SW 1271 (cell line): ENCODE measurements around the gene GIGYF1.

Experiments used
- DNase-seq, 2 experiments: peaks; one replicate each; lab custom pipeline; 2025; lab: John Stamatoyannopoulos, UW

The GIGYF1 gene

GRCh38 chr7:100683659-100684533, 10.2 kb downstream of the GIGYF1 start:
- DNase-seq = no peak

GRCh38 chr7:100682991-100683658, 10.9 kb downstream of the GIGYF1 start:
- no peak for DNase-seq

DNA sequence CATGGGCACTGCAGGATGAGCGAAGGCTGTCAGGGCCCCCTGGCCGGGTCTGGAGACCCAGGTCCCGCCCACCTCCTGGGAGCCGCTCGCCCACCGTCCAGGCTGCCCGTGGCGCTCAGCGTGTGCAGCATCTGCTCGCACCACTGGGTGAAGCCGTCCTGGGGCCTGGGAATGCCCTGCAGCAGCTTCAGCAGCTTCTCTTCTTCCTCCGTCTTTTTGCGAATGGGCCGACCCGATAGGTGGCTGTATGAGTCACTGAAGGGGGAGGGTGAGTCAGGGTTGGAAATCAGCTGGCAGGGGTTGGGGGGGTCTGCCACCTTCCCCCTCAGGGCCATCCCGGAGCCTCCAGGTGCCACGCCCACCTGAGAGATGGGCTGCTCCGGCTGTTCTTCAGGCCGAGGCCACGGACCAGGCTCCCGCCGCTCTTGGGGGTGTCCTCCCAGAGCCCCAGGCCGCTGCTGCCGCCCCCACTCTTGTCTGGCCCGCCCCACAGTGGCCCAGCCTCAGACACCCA, 11.8 kb downstream of the GIGYF1 start:
- no peak for DNase-seq

GRCh38 chr7:100681491-100682227, 12.4 kb downstream of the GIGYF1 start:
- DNase-seq = no peak

GRCh38 chr7:100680576-100681271, 13.3 kb downstream of the GIGYF1 start:
- no peak for DNase-seq

- peak in 1 of 2 experiments; percentile 12 for DNase-seq
Observed at GRCh38 chr7:100679927-100680575, 14.0 kb downstream of the GIGYF1 start.

DNA sequence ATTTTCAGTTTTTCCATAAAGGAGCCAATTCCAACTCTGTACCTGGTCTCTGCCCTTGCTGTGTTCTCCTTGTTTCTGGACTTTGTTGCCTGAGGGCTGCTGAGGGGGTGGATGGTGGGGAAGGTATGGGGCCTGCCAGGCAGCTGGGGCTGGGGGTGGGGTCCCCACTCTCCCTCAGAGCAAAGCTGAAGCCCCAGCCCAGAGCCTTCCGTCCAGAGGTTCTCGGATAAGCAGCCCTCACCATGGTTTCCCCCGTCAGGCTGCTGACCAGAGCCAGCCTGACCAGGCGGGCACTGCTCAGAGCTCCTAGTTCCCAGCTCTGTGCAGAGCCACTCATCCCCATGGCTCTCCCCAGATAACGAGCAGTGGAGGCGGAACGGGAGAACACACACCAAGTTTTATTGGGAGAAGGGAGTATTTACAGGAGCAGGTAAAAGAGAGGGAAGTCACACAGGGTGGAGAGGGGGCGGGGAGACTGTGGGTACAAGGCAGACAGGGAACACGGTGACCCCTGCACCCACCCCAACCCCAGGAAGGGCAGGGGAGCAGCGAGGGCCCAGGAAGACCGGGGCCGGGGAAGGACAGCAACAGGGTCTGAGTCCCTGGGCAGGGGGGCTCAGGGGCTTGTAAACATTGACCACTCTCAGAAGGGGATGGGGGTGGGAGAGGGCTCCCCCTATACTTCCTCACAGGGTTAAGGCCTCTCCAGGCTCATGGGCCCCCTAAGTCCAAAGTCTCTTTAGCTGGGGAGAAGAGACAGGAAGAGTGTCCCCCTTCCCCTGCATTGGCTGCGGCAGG, 14.7 kb downstream of the GIGYF1 start:
- DNase-seq = no peak

- DNase-seq = no peak
Observed at GRCh38 chr7:100678291-100678984, 15.6 kb downstream of the GIGYF1 start.

- no peak for DNase-seq
Observed at GRCh38 chr7:100677308-100678267, 16.5 kb downstream of the GIGYF1 start.

GRCh38 chr7:100676501-100677306, 17.3 kb downstream of the GIGYF1 start:
- DNase-seq = no peak

DNA sequence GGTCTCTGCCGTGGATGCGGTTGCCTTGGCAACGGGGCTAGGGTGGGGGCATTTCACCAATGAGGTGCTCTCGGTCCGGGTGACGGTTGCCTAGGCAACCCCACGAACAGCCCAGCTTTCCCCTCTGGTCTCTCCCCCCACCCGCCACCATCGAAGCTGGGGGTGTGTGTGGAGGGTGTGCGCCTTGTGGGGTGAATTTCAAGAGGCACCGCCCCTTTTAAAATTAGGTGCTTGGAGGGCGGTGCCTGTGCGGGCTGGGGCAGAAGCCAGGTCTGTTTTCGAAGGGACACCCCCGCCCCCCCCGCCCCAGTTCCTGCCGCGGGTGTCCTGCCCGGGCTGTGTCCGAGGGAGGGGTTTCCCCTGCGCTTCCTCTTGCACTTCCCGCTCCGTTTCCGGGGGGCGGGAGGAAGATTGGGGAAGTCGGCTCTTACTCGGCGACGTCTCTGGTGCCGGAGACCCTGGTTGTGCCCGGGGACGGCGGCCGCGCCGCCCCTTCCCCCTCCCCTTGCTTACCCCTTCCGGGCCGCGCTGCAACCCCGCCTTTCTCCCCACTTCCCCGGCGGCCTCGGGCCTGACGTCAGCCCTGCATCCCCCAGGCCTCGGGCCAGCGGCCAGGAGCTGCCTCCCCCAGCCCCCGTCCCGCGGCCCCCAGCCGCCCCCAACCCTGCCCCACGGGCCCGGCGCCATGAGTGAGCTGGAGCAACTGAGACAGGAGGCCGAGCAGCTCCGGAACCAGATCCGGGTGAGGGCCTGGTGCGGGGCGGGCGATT, 18.3 kb downstream of the GIGYF1 start:
- peak in 1 of 2 experiments; percentile 28 for DNase-seq

- no peak for DNase-seq
Observed at GRCh38 chr7:100675105-100675451, 19.0 kb downstream of the GIGYF1 start.

- no peak for DNase-seq
Observed at GRCh38 chr7:100674411-100675104, 19.5 kb downstream of the GIGYF1 start.

- DNase-seq = peak in 1 of 2 experiments; percentile 52
Observed at GRCh38 chr7:100673942-100674410, 20.1 kb downstream of the GIGYF1 start.

DNA sequence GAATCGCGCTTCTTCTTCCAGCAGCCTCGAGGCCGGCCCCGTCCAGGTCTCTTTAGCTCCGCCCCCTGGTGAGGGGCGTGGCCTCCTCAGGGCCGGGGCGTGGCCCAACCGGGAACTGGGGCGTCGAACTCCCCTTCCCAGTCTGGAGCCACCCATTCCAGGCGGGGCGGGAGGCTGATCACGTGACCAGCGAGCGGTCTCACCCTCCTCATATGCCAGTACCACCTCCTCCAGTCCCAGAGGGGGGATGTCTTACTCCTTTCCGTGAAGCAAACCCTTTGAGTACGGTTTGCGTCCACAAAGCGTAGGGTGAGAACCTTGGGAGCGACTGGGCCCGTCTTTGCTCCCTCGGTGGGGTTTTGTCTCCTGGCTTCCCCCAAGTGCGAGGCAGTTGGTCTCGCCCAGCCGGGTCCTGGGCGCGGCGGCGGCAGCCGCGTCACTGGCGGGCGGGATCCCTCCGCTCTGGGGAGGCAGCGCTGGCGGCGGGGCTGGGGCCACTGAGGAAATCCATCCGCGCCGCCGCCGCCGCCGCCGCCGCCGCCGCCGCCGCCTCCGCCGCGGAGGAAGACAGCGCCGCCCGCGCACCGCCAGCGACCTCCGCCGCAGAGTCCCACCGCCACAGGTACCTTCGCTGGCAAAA, 20.6 kb downstream of the GIGYF1 start, which contains the start of gene GNB2:
TSS of gene GNB2 (plus strand) at position 439 of the 640 bp plus-strand sequence. CDS start 2,526 bp downstream, outside the sequence.
- DNase-seq = peak; percentile 91 to 97
